Tibial nerve (tissue), 4 donors: ENCODE measurements around the gene ELFN1.

Source experiments
- CTCF ChIP-seq, 5 experiments: fragments of 200-600 bp in 3 of 5; fragments of 450-650 bp in 2 of 5; sonication (generic) in 3 of 5; IDR thresholded peaks; one replicate each; pipeline ENCODE4 v1.5.1; 2016 to 2019; ENCODE audit warnings: antibody characterized with exemption in 5 of 5, mild to moderate bottlenecking in 3 of 5, moderate library complexity in 2 of 5
- EP300 ChIP-seq, 2 donors: sonication (generic); formaldehyde crosslinking; IDR thresholded peaks; one replicate each; pipeline ENCODE4 v1.6.1; 2017; ENCODE audit warnings: antibody characterized with exemption in 2 of 2, mild to moderate bottlenecking in 1 of 2
- POLR2A ChIP-seq, 2 donors: fragments of 450-650 bp; IDR thresholded peaks; one replicate each; pipeline ENCODE4 v1.6.1; 2017; ENCODE audit warnings: antibody characterized with exemption in 2 of 2, mild to moderate bottlenecking in 2 of 2, moderate library complexity in 2 of 2

- TF ChIP-seq POLR2A (IDR thresholded peaks at IDR 0.05) (no peak), CTCF (IDR thresholded peaks at IDR 0.05) (no peak), EP300 (IDR thresholded peaks at IDR 0.05) (no peak)
These were observed 19.2 kb downstream of the ELFN1 start for GRCh38 chr7:1689311-1689710.
